SU-DHL-6 (cell line): Measurements from ENCODE around the gene LRP1B.

Experiments
- H2AFZ ChIP-seq: fragments of 200-600 bp; sonication (generic); 2 replicates; pipeline ENCODE4 v1.6.1; 2014; ENCODE audit warnings: low read depth, mild to moderate bottlenecking, moderate library complexity, mixed read lengths, antibody characterized with exemption, low read length; ENCODE audit not compliant: severe bottlenecking
- H3F3A ChIP-seq: fragments of 200-600 bp; shearing (Covaris generic); 2 replicates; pipeline ENCODE4 v1.6.0; 2016; ENCODE audit warnings: antibody characterized with exemption, mild to moderate bottlenecking; ENCODE audit not compliant: insufficient read depth
- H3K27ac ChIP-seq: fragments of 200-600 bp; sonication (generic); 2 replicates; pipeline ENCODE4 v1.5.1; 2016; ENCODE audit warnings: low read depth, mild to moderate bottlenecking, low read length, moderate library complexity, mixed read lengths
- H3K27me3 ChIP-seq: fragments of 200-600 bp; sonication (generic), shearing (Covaris generic); 2 replicates; pipeline ENCODE4 v1.6.0; 2014; ENCODE audit warnings: mild to moderate bottlenecking, low read length
- H3K36me3 ChIP-seq: fragments of 200-600 bp; sonication (generic); 2 replicates; pipeline ENCODE4 v1.6.1; 2014; ENCODE audit warnings: mild to moderate bottlenecking, low read length, mixed read lengths
- H3K4me2 ChIP-seq: fragments of 300-600, 200-600 bp; shearing (Covaris generic), sonication (generic); 2 replicates; pipeline ENCODE4 v1.6.0; 2014; ENCODE audit warnings: low read length, low read depth, mild to moderate bottlenecking; ENCODE audit not compliant: poor library complexity, severe bottlenecking
- H3K4me3 ChIP-seq: fragments of 200-600 bp; sonication (generic); 2 replicates; pipeline ENCODE4 v1.5.1; 2014; ENCODE audit warnings: antibody characterized with exemption, low read length, mild to moderate bottlenecking, mixed read lengths; ENCODE audit not compliant: insufficient read depth, poor library complexity, severe bottlenecking
- H3K79me2 ChIP-seq: fragments of 200-600 bp; sonication (generic); 2 replicates; pipeline ENCODE4 v1.6.1; 2014; ENCODE audit warnings: mild to moderate bottlenecking, low read length, moderate library complexity; ENCODE audit not compliant: insufficient read depth
- H3K9ac ChIP-seq: fragments of 200-600 bp; sonication (generic); 2 replicates; pipeline ENCODE4 v1.7.0; 2014; ENCODE audit warnings: mild to moderate bottlenecking, low read length
- H3K9me2 ChIP-seq: fragments of 200-600 bp; sonication (generic); replicated peaks from 2 replicates; pipeline ENCODE4 v1.6.1; 2014; ENCODE audit warnings: low read length; ENCODE audit not compliant: insufficient read depth
- H3K9me3 ChIP-seq: fragments of 200-600 bp; sonication (generic); 2 replicates; pipeline ENCODE4 v1.6.1; 2014; ENCODE audit warnings: low read length, mixed read lengths; ENCODE audit not compliant: insufficient read depth
- H4K20me1 ChIP-seq: fragments of 200-600 bp; sonication (generic); 2 replicates; pipeline ENCODE4 v1.6.1; 2014; ENCODE audit warnings: low read depth, mild to moderate bottlenecking, antibody characterized with exemption, low read length, moderate library complexity, mixed read lengths
- EZH2phosphoT487 ChIP-seq: fragments of 200-600 bp; sonication (generic), shearing (Covaris generic); conservative IDR thresholded peaks from 2 replicates; pipeline ENCODE4 v1.6.1; 2018; ENCODE audit warnings: mild to moderate bottlenecking, antibody characterized with exemption, low read length, moderate library complexity, mixed read lengths
- TF ChIP-seq, protein P1 (sequence below): fragments of 200-600 bp; sonication (generic); IDR thresholded peaks from one replicate; pipeline ENCODE4 v1.5.1; 2017; ENCODE audit warnings: antibody characterized with exemption, mild to moderate bottlenecking, low read length, moderate library complexity; ENCODE audit not compliant: insufficient read depth, poor library complexity, severe bottlenecking

LRP1B gene

GRCh38 chr2:140337061-140337460, 1793.8 kb downstream of the LRP1B start:
- no peaks in the 10 kb centered on the region for H4K20me1 ChIP-seq
- H3K9me3 ChIP-seq: no peaks in the 10 kb centered on the region
- H3K9ac ChIP-seq: no peak overlapping the region
- no peak overlapping the region for H2AFZ ChIP-seq
- no peaks in the 10 kb centered on the region for H3K27me3 ChIP-seq
- H3F3A ChIP-seq: no peaks in the 10 kb centered on the region
- TF ChIP-seq, protein P1, sequence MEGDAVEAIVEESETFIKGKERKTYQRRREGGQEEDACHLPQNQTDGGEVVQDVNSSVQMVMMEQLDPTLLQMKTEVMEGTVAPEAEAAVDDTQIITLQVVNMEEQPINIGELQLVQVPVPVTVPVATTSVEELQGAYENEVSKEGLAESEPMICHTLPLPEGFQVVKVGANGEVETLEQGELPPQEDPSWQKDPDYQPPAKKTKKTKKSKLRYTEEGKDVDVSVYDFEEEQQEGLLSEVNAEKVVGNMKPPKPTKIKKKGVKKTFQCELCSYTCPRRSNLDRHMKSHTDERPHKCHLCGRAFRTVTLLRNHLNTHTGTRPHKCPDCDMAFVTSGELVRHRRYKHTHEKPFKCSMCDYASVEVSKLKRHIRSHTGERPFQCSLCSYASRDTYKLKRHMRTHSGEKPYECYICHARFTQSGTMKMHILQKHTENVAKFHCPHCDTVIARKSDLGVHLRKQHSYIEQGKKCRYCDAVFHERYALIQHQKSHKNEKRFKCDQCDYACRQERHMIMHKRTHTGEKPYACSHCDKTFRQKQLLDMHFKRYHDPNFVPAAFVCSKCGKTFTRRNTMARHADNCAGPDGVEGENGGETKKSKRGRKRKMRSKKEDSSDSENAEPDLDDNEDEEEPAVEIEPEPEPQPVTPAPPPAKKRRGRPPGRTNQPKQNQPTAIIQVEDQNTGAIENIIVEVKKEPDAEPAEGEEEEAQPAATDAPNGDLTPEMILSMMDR: no peak
- TF ChIP-seq EZH2phosphoT487: no peak
- H3K27ac ChIP-seq: no peak overlapping the region
- no peaks in the 10 kb centered on the region for H3K36me3 ChIP-seq
- H3K9me2 ChIP-seq: no peaks in the 10 kb centered on the region
- no peaks in the 10 kb centered on the region for H3K79me2 ChIP-seq
- no peak overlapping the region for H3K4me2 ChIP-seq
- no peak overlapping the region for H3K4me3 ChIP-seq

DNA sequence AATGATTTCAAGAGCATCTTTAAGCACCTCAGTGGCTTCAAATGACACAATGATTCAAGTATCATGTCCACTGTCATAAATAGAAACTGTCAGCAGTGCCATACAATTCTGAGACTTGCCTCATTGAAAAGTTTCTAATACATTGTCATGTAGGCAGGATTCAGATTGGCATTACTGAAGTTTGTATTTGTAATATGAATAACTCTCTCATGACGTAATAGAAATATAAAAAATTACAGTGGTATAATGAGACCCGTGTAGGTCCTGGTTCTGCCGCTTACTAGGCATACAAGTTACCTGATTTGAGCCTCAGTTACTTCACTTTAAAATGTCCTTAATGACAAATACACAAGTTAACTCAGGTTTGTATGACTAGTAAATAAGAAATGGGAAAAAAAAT, 1814.5 kb downstream of the LRP1B start:
- Histone ChIP-seq H3K4me2 (no peak overlapping the region), H3K36me3 (no peaks in the 10 kb centered on the region), H3K4me3 (no peak overlapping the region), H2AFZ (no peak overlapping the region), H3K9ac (no peak overlapping the region), H4K20me1 (no peaks in the 10 kb centered on the region), H3F3A (no peaks in the 10 kb centered on the region), H3K79me2 (no peaks in the 10 kb centered on the region), H3K27ac (no peak overlapping the region), H3K27me3 (no peaks in the 10 kb centered on the region), H3K9me3 (no peaks in the 10 kb centered on the region), H3K9me2 (no peaks in the 10 kb centered on the region)
- no peak for TF ChIP-seq EZH2phosphoT487
- TF ChIP-seq, protein P1: no peak

DNA sequence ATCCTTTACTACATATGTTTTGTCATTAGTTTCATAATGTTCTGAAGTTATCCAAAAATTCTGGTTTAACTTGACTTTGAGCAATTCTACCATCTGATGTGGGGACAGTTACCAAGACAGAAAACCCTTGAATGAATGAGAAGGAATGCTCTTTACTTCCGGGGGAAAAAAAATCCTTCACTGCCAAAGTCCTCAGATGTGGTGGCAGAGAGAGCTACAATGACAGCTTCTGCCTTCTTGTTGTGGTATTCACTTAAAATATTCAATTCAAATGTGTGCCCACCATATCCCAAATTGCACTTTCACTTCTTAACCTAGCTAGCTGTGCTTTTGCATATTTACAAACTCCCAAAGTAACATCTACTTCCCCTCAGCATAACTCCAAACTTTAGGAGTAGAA, 1818.9 kb downstream of the LRP1B start:
- Histone ChIP-seq H3K79me2 (no peaks in the 10 kb centered on the region), H3K27me3 (no peaks in the 10 kb centered on the region), H2AFZ (no peak overlapping the region), H3K9me2 (no peaks in the 10 kb centered on the region), H4K20me1 (no peaks in the 10 kb centered on the region), H3K9ac (no peak overlapping the region), H3K4me3 (no peak overlapping the region), H3K9me3 (no peaks in the 10 kb centered on the region), H3K36me3 (no peaks in the 10 kb centered on the region), H3K27ac (no peak overlapping the region), H3F3A (no peaks in the 10 kb centered on the region), H3K4me2 (no peak overlapping the region)
- TF ChIP-seq, protein P1: no peak
- TF ChIP-seq EZH2phosphoT487: no peak

GRCh38 chr2:140308706-140309105, 1822.1 kb downstream of the LRP1B start:
- Histone ChIP-seq H3F3A (no peaks in the 10 kb centered on the region), H3K9me2 (no peaks in the 10 kb centered on the region), H3K79me2 (no peaks in the 10 kb centered on the region), H3K27ac (no peak overlapping the region), H3K36me3 (no peaks in the 10 kb centered on the region), H4K20me1 (no peaks in the 10 kb centered on the region), H3K4me2 (no peak overlapping the region), H3K9me3 (no peaks in the 10 kb centered on the region), H2AFZ (no peak overlapping the region), H3K27me3 (no peaks in the 10 kb centered on the region), H3K9ac (no peak overlapping the region), H3K4me3 (no peak overlapping the region)
- TF ChIP-seq, protein P1: no peak
- TF ChIP-seq EZH2phosphoT487: no peak
